ENCODE data around the gene MBD3. TPM values are rescaled to one million over a fixed set of nuclear protein-coding genes. Genes with fewer than 3 reads are reported as not detected.

Gene MBD3
- total RNA-seq, 1 donor from 2014 or later, result 61.8 TPM

DNA sequence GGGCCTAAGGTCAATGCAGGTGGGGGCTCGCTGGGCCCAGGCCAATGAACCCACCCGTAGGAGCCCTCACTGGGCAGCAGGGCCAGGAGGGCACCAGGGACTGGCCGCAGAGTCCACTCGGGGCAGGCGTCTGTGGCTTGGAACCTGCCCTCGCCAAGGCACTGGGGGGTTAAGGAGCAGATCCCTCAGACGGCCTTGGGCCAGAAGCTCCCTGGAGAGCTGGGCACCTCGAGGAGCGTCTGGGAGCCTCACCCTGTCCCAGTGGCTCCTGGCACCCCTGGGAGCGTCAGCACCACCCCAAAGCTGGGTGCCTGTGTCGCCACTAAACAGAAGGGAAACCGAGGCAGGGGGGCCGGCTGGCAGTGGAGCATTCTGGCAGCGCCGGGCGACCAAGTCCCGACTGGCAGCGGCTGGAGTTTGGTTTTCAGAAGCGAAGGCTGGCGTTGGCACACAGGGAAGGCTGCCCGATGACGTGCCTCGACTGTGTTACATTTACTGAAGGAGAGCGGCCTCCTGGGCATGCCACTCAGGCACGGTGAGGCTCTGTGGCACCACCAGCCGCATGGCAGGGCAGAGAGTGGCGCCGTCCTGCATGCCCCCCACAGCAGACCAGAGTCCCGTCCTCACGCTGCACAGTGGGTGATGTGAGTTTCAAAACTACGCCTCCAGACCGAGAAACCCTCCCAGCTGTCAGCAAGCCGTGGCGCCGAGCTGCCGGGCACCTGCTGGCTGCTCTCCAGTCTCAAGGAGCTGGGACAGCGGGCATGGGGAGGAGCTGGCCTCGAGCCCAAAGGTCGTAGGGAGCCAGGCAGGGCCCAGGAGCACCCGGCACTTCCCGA lies 15.4 kb downstream of the MBD3 start:
- no peak for DNase-seq (ENCODE audit: low spot score)
- intact Hi-C loops (cut with DNase I), result no loop called here

DNA sequence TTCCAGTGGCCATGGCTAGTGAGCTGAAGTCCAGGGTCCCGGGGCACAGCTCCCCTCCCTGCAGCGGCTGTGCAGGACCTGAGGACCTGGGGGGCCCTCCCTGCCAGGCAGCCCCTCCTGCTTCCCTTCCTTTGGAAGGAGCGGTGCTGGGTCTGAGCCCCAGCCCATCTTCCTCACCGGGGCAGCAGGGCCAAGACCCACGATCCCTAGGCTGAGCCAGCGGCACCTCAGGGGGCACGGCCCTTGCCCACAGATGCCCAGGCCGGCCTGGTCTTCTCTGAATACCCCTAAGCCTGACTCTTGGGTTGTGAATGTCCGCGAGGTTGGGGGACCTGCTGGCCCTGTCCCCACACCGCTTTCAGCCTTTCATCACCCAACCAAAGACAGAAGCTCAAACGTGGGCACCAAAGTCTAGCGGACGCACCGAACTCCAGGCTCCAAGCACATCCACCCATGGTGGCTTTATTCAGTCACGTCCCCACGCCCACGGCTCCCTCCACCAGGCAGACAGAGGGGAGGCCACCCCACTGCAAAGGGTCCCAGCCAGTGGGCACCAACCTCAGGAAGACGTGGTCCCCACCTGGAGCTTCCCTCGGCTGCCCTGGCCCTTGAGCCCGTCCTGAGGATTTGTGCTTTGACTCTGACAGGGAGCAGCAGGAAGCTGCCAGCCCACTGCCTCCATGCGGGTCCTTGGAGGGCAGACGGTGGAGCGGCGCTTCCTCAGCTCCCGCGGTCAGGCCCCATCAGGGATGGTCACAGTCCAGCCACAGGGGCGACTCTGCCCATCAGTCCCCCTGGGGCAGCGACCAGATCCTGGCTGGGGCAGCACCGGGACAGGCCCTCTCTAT lies 16.2 kb downstream of the MBD3 start:
- intact Hi-C loops (cut with DNase I), result no loop called here
- no peak for DNase-seq (ENCODE audit: low spot score)

DNA sequence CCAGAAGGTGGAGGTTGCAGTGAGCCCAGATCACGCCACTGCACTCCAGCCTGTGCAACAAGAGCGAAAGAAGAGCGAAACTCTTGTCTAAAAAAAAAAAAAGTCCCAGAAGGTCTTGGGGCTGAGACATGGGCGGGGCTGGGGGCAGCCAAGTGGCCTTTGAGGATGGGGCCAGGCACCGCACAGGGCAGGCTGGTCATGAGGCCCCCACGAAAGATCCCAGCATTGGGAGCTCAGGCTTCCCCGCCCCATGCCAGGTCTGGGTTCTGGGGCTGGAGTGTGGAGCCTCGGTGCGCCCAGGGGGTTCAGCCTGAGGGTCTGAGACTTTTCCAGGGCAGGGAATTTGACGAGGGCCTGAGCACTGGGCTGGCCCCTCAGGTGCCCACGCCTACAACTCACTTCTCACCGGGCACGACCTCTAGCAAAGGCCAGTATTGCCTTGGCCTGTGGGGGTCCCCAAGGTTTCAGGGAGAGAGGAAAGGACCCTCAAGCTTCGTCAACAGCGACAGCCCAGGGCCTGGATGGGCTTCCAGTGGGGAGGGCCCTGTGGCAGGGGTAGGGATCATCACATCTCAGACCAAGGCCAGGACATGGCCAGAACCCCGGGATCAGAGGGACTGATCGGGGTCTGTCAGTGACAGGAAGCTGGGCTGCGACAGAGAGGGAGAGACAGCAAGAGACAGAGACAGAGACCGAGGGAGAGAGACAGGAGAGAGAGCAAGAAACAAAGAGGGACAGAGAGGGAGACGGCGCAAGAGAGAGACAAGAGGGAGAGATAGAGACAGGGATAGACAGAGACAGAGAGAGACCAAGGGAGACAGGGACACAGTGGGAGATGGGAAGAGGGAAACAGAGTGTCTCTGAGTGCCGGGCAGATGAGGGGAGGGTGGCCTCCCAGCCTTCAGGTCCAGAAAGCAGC lies 17.1 kb downstream of the MBD3 start:
- no peak for DNase-seq (ENCODE audit: low spot score)
- intact Hi-C loops (cut with DNase I), result no loop called here

DNA sequence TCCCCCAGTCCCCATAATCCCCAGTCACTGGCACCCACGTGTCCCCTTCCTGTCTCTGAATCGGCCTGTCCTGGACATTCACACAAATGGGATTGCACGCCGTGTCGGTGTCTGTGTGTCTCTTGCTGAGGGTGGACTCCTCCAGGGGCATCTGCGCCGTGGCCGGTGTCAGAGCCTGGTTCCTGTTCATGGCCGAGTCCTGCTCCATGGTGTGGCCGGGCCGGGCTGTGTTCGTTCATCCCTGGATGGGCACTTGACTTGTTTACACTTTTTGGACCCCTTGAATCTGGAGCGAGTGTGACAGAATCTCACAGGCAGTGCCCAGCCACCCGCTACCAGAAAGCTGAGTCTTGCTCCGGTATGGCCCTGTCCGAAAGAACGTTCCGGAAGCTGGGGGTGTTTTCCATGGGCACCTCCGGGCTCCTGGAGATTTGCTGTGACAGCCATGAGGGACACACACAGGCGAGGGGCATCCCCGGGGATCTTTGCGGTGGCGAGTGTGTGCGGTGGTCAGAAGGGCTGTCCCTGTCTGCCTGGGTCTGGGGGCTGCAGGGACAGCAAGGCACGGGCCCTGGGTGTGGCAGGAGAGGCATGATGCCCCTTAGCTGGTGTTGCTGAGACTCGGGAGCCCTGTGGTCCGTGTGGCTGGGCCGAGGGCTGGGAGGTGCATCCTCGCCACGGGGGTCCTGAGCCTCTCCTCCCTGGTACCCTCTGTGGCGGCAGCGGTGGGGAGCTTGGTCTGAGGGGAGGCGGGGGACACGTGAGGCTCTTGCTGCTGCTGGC lies 18.1 kb downstream of the MBD3 start:
- DNase-seq (ENCODE audit: low spot score), result no peak
- intact Hi-C loops (cut with DNase I), result no loop called here

DNA sequence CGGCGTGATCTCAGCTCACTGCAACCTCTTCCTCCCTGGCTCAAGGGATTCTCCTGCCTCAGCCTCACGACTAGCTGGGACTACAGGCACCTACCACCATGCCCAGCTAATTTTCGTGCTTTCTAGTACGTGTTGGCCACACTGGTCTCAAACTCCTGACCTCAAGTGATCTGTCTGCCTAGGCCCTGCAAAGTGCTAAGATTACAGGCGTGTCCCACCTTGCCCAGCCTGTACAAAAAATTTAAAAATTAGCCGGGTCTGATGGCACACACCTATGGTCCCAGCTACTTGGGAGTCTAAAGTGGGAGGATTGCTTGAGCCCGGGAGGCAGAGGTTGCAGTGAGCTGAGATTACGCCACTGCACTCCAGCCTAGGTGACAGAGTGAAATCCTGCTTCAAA lies 19.9 kb downstream of the MBD3 start:
- intact Hi-C loops (cut with DNase I), result no loop called here
- no peak for DNase-seq (ENCODE audit: low spot score)

DNA sequence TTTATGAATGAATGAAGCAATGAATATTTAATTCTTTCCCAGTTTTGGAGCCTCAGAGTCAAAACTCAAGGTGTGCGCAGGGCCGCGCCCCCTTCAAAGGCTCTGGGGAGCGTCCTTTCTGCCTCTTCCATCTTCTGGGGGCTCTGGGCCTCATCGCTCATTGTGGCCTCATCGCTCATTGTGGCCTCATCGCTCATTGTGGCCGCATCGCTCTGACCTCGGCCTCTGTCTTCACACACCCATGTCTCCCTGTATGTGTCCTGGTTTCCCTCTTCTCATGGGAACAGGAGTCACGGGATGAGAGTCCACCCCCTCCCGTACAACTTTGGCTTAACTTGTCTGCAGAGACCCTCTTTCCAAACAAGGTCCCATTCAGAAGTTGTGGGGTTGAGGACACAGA lies 21.3 kb downstream of the MBD3 start:
- no peak for DNase-seq (ENCODE audit: low spot score)
- intact Hi-C loops (cut with DNase I), result no loop called here

DNA sequence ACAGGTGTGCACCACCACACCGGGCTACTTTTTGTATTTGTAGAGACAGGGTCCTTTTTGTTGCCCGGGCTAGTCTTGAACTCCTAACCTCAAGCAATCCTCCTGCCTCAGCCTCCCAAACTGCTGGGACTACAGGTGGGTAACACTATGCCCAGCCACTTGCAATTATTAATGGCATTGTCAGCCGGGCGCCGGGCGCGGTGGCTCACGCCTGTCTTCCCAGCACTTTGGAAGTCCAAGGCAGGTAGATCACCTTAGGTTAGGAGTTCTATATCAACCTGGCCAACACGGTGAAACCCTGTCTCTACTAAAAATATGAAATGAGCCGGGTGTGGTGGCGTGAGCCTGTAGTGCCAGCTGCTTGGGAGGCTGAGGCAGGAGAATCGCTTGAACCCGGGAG lies 21.8 kb downstream of the MBD3 start:
- intact Hi-C loops (cut with DNase I), result no loop called here

DNA sequence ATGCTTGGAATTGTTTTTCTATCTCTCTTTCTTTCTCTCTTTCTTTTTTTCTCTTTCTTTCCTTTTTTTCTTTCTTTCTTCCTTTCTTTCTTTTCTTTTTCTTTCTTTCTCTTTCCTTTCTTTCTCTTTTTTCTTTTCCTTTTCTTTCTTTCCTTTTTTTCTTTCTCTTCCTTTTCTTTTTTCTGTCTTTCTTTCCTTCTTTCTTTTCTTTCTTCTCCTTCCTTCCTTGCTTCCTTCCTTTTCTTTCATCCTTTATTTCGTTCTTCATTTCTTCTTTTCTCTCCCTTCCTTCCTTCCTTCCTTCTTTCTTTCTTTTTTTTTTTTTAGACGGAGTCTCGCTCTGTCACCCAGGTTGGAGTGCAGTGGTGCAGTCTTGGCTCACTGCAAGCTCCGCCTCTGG lies 22.7 kb downstream of the MBD3 start:
- no peak for DNase-seq (ENCODE audit: low spot score)
- intact Hi-C loops (cut with DNase I), result no loop called here

More for the DNA sequence above, 21.8 kb downstream of the MBD3 start:
- DNase-seq (ENCODE audit: low spot score), result no peak

DNA sequence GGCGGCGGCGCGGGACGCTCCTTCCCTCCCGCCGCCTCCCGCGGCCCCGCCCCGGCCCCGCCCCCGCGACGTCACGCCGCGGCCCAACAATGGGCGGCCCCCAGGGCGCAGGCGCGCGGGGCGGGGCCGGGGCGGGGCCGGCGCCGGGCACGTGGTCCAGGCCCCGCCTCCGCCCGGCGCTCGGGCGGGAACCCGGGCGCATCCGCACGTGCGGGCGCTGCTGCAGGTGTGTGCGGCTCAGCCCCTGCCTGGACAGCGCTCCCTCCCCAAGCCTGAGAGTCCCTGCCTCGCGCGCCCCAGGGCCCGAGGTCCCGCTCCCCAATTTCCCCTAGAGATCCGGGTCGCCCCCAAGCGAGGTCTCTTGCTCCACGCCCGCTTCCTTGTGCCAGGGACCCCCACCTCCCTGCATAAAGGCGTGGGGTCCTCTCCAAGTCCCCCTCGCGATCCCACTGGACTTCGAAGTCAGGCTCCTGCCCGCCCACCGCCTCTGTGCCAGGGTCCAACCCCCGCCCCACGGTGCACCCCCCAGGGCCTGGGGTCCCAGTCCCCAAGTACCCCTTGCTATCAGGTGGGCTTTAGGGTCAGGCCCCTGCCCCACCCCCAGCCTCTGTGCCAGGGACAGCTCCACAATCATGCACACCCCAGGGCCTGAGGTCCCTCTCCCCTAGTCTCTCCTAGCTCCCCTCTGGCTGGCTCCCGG lies 24.2 kb downstream of the MBD3 start, which contains the start of gene MEX3D:
MEX3D (minus strand) TSS at position 6 of the 700 bp plus-strand sequence. CDS start 267 bp downstream, outside the sequence.
- intact Hi-C loops (cut with DNase I), result no loop called here

DNA sequence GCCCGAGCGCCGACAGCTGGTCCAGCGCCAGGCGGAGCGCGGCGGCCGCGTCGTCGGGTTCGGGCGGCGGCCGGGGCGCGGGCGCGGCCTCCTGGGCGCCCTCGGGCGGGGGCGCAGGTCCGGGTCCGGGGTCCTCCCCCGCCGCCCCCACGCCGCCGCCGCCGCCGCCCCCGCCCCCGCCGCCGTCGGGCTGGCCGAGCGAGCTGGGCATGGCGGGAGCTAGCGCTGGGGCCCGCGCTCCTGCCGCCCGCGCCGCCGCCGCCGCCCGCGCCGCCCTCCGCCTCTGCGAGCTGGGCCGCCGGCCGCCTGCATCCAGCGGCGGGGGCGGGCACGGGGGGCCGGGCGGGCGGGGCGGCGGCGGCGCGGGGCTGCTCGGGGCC lies 24.8 kb downstream of the MBD3 start:
- no peak for DNase-seq (ENCODE audit: low spot score)
- intact Hi-C loops (cut with DNase I), result no loop called here

More for the DNA sequence above, 24.2 kb downstream of the MBD3 start, which contains the start of gene MEX3D:
- no peak for DNase-seq (ENCODE audit: low spot score)

DNA sequence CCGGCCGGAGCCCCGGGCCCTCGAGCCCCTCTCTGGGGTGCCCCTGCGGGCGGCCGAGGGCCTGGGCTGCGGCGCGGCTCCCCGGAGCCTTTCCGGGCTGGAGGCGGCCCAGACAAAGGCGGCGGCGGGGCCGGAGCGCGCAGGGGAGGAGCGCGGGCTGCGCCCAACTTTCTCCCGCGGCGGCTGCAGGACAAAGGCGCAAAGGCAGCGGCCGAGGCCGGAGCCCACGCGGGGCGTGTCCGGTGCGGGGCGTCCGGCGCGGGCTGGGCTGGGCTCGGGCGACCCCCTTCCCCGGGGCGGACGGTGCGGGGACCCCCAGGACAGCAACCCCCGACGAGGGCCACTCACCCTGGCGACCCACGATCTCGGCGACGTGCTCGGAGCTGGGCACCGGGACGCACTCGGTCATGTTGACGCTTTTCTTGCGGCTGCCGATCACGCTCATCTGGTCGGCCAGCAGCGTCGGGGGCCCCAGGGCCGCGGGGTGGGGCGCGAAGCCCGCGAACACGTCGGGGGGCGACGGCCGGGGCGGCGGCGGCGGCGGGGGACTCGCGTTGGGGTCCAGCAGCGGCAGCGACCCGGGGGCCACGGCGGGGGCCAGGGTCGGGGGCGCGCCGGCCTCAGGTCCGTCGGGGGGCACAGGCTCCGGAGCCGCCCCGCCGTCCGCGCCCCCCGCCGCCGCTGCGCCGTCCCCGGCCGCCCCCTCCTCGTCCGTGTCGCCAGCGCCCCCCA lies 25.4 kb downstream of the MBD3 start:
- intact Hi-C loops (cut with DNase I), result no loop called here
- DNase-seq (ENCODE audit: low spot score), result no peak

DNA sequence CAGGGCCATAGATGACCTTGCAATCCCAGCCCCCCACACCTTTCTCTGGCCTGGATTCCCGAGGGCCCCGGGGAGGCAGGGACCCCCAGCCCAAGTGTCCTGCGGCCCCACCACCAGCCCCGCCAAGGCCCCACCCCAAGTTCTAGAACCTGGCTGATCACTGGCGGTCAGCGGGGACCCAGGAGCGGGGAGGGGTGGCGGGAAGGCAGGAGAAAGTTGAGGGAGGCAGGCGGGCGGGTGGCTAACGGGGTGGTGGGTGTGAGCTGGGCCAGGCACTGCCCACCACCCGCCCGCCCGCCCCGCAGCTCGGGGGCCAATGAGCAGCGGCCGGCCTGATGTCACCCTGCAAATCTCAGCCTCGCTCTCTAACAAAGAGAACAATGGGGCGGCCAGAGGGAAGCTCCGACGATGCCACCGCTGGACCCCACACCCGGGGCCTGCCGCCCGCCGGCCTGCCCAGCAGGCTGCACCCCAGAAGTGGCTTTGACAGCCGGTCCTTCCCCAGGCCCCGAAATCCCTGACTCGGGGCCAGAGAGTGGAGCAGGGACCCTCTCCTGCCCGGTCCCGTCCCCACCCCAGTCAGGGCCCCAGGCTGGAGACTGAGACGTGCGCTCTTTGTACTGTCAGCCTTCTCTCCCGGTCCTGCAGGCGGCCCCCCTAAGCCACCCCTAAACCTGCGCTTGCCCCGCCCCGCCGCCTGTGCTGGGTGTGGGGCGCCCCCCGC lies 26.1 kb downstream of the MBD3 start:
- intact Hi-C loops (cut with DNase I), result no loop called here
- DNase-seq (ENCODE audit: low spot score), result no peak

DNA sequence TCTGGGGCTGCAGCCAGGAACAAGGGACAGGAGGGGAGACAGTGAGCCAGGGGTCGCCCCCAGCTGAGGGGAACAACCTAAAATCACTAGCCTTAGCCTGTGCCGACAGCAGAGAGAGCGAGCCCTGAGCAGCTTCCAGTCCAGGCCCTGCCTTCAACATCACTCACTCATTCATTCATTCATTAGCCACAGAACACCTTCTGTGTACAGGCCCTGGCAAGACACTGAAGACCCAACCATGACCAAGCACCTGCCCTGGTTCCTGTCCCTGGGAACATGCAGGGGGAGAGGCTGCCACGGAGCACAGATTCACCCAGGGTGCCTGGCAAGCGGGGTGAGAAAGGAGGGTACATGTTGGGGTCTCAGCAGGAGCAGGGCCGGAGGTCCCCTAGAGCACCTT lies 29.4 kb downstream of the MBD3 start:
- DNase-seq (ENCODE audit: low spot score), result no peak
- intact Hi-C loops (cut with DNase I), result no loop called here

DNA sequence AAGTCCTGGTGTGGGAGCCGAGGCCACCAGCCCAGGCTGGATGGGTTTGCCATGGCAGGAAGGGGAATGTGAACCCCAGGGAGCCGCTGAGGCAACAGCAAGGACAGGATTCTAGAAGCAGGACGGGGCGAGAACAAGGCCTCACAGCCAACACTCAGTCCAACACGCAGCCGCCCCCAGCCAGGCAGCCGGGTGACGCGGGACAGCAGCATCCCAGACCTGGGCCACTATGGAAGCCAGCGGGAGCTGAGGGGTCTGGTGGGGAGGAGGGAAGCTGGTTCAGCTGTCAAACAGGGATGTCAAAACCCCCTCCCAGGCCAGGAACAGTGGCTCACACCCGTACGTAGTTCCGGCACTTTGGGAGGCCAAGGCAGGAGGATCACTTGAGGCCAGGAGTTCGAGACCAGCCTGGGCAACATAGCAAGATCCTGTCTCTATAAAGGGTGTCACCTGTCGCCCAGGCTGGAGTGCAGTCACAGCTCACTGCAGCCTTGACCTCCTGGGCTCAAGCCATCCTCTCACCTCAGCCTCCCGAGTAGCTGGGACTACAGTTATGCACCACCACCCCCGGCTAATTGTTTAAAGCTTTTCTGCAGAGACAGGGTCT lies 31.3 kb downstream of the MBD3 start:
- no peak for DNase-seq (ENCODE audit: low spot score)
- intact Hi-C loops (cut with DNase I), result no loop called here

DNA sequence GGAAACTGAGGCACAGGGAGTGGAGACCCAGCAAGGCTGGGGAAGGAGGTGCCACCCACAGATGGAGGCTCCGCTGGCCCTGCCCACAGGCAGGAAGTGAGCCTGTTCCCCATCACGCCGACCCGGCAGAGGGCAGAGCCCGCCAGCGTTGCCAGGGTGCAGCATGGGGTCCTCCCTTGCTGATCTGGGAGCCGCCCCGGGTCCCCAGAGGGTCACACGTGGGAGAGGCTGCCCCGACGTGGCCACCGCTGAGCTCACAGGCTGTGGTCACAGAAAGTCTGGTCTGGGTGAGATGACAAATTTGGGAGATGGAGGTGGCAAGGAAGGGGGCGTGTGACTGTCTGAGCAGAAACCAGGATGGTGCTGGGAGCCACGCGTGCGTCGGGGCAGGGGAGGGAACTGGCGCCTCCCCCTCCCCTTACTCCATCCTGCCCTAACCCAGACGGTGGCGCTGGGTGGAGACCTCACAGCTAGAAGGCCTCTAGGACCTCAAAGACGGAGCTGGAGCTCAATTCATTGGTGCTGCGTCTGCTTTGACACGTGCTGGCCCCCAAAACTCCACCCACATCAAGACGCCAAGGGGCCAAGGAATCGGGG lies 32.3 kb downstream of the MBD3 start:
- DNase-seq (ENCODE audit: low spot score), result no peak
- intact Hi-C loops (cut with DNase I), result no loop called here

DNA sequence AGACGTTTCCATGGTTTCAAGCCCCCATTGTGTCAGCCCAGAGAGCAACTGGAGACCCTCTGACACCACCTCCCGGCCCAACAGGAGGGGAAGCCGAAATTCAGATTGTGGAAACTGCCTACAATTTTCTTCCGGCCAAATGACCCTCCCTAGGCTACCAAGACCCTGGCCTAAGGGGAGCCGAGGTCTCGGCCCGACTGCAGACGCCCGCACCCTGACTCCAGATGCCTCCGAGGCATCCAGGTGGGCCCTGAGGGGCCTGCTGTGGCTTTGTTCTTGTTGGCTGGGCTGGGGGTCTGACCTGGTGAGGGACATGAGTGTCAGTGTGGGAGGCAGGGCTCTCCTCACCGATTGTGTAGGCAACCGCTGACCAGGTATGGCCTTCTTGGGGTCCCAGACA lies 34.1 kb downstream of the MBD3 start:
- DNase-seq (ENCODE audit: low spot score), result no peak
- intact Hi-C loops (cut with DNase I), result no loop called here

Measured in cardiac septum (tissue), 1 donor.